LoVo (cell line): ENCODE results near the gene PRR23A.
"Not testable (repeated sequence)": the region's sequence is repeated elsewhere in the genome, so short reads cannot be mapped to it uniquely, and the experiment has no call there.

Experiments used
- DNase-seq: peaks from one replicate; pipeline ENCODE4 v3.0.0-alpha.2; 2016; ENCODE audit warnings: low spot score

Gene PRR23A

DNA sequence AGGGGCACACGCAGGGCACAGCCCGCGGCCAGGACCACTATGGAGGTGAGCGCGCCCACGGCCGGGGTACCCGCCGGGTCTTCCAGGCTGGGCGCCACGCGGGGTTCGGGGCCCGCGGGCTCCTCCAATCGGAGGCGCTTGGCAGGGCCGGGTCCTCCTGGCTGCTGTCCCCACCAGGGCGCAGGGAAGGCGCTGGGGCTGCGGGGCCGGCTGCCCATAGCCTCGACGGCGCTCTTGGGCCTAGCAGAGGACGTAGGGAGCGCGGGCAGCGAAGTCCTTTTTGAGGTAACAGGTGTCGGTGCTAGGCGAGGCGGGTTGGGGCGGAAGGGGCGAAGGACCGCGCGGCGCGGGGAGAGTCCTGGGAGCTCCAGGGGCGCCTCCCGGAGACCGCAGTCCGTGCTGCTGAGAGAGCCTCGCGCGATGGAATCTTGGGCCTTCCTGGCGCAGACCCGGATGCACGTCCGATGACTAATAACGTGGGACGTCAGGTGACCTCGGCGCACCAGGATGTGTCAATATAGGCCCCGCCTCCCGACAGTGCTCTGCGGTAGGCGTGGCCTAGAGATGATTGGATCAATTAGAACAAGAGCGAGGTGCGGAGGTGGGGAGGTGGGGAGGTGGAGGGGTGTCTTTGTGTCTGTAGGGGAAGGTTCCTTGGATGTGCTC lies at the start of gene PRR23A:
PRR23A (minus strand) TSS at position 218 of the 666 bp plus-strand sequence; CDS start at position 218, 0 bp downstream.
- no peak for DNase-seq

DNA sequence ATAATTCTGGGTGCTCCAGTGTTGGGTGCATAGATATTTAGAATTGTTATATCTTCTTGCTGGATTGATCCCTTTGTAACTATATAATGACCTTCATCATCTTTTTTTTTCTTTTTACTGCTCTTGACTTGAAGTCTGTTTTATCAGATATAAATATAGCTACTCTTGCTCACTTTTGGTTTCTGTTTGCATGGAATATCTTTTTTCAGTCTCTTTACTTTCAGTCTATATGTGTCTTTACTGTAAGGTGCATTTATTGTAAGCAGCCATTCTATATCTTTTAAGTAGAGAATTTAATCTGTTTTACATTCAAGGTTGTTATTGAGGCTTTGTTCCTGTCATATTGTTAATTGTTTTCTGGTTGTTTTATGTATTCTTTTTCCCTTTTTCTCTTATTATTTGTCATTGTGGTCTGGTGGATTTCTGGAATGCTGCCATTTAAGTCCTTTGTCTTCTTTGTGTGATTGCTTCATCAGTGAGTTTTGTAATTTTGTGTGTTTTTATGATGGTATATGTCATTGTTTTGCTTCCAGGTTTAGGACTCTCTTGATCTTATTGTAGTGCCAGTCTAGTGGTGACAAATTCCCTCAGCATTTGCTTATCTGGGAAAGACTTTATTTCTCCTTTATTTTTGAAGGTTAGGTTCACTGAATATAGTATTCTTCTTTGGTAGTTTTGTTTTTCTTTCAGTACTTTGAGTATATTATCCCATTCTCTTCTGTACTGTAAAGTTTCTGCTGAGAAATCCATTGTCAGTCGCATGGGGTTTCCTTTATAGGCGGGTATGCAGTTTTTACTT lies 46.9 kb upstream of the PRR23A start:
- no peak for DNase-seq

DNA sequence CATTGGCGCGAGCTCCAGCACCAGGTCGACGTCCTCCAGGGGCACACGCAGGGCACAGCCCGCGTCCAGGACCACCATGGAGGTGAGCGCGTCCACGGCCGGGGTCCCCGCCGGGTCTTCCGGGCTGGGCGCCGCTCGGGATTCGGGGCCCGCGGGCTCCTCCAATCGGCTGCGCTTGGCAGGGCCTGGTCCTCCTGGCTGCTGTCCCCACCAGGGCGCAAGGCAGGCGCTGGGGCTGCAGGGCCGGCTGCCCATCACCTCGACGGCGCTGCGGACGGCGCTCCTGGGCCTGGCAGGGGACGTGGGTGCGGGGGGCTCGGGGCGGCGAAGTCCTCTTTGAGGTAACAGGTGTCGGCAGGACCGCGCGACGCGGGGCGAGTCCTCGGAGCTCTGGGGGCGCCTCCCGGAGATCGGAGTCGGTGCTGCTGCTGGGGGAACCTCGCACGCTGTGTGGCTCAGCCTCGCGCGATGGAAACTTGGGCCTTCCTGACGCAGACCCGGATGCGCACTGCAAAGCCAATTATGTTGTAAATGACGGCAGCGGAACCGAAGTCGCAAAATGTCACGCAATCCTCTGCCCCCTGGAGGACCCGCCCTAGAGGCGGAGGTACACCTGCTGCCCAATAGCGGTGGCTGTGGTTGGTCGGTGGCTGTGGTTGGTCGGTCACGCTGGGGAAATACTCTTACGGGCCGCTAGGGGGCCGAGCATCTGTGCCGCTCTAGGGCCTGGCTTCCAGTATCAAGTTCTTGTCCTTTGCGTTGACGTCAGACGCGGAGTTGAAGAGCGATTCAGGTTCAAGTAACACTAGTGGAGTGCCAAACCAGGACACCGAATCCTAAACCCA lies 38.5 kb upstream of the PRR23A start, which contains the start of gene PRR23C:
PRR23C (minus strand) TSS at position 527 of the 845 bp plus-strand sequence; CDS start at position 255, 272 bp downstream.
- DNase-seq = no peak

DNA sequence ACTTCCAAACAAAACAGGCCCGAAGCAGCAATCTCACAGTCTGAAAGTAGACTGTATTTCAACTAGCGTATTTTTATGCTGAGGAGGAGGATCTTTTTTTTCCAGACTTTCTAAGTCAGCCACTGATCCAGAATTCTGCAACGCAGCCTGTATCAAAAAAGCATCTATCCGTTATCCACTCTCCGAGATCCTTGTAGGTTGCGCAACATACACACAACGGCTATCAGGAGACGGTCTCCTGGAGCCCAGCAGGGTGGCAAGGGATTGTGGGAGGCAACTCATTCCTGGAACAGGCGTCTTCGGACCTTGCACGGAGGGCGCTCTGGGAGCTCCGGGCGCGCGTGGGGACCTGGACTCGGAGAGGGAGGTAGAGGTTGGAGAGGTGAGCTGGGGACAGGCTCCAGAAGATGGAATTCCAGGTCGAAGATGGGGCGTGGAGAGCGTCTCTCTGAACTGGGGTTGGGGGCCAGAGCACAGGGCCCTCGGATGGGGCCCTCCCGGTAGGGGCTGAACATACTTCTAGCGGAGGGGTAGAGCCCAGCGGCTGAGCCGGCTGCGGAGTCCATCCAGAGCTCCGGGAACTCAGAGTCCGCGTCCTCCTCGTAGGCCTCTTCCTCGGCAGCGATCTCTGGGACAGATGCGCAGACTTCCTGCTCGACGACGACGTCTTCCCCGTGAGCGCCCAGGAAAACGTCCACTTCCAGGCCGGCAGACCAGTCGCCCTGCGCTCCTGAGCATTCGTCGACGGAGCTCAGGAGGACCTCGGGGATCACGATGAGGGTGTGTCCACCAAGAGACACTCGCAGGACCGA lies 37.7 kb upstream of the PRR23A start:
- no peak for DNase-seq

DNA sequence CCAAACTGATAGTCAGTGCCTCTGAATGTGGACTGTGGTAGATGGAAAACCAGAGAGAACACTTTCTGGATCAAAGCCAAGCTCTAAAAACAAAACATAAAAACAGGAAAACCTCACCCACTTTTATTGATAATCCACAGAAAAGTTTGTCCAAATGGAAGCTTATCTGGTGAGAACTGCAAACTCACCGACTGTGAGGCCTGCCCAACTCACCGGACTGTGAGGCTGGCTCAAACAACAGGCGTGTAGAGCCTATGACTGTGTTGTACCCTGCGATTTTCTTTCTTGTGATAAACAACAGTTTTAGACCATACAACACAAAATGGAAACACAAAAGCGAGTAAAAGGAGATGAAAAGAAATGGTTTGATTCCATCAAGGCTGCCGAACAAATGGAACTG lies 31.4 kb upstream of the PRR23A start:
- DNase-seq = no peak

DNA sequence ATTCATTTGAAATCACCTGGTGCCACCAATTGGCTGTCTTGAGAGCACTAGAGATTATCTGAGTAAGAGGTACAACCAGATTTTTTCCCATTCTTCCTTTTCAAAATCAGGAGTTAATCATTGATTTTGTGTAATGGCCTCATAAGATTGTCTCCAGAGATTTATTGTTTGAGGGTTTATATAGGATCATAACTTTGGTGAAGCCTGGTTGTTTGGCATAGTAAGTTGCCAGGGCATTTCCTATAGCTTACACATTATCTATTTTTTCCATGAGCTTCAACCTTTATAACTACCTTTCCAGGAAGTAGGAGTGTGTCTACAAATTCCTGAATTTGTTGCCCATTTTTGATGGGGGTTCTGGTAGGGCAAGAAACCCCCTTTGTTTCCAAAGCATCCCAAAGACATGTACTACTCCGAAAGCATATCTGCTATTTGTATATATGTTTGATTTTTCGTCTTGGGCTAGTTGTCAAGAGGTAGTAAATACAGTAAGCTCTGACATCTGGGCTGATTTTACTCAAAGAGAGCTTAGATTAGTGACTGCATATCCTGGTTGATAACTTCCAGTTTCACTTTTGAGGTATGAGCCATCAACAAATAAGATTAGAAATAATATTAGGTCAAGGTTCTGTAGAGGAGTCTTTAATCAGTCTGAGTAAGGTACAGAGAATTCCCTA lies 26.4 kb upstream of the PRR23A start:
- DNase-seq = no peak

DNA sequence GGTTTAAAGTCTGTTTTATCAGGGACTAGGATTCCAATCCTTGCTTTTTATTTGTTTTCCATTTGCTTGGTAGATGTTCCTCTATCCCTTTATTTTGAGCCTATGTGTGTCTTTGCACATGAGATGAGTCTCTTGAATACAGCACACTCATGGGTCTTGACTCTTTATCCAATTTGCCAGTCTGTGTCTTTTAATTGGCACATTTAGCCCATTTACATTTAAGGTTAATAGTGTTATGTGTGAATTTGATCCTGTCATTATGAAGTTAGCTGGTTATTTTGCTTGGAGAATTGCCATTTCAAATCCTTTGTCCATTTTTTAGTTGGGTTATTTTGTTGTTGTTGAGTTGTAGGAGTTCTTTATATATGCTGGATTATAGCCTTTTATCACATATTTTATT lies 24.5 kb upstream of the PRR23A start:
- DNase-seq = not testable (repeated sequence)

DNA sequence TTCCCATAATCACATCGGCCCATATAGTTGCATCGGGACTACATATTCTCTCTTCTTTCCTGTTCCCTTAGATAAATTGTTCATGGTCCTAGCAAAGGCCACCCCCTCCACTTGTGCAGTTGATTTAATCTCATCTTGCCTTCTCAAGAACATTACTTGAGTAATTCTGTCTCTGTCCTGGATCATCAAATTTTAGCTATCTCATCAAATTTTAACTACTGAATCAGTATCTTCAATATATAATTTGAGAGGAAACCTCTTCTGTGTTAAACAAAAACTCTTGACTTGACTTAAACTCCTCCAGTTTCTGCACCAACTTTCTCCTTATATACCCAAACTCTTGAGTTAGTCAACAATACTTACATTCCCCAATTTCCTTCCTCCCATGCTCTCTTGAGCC lies 18.9 kb upstream of the PRR23A start:
- no peak for DNase-seq

DNA sequence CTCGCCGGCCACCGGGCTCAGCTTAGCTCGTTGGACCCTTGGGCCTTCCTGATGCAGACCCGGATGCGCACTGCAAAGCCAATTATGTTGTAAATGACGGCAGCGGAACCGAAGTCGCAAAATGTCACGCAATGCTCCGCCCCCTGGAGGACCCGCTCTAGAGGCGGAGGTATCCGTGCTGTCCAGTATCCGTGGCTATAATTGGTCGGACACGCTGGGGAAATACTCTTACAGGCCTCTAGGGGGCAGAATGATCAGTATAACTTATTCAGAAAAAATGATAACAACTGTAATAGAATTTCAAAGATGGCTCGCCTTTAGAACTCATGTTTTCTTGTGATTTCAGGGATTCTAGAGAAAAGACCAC lies 14.8 kb upstream of the PRR23A start, which contains the start of gene PRR23B:
PRR23B (minus strand) TSS at position 59 of the 367 bp plus-strand sequence. CDS start 265 bp downstream, outside the sequence.
- no peak for DNase-seq

DNA sequence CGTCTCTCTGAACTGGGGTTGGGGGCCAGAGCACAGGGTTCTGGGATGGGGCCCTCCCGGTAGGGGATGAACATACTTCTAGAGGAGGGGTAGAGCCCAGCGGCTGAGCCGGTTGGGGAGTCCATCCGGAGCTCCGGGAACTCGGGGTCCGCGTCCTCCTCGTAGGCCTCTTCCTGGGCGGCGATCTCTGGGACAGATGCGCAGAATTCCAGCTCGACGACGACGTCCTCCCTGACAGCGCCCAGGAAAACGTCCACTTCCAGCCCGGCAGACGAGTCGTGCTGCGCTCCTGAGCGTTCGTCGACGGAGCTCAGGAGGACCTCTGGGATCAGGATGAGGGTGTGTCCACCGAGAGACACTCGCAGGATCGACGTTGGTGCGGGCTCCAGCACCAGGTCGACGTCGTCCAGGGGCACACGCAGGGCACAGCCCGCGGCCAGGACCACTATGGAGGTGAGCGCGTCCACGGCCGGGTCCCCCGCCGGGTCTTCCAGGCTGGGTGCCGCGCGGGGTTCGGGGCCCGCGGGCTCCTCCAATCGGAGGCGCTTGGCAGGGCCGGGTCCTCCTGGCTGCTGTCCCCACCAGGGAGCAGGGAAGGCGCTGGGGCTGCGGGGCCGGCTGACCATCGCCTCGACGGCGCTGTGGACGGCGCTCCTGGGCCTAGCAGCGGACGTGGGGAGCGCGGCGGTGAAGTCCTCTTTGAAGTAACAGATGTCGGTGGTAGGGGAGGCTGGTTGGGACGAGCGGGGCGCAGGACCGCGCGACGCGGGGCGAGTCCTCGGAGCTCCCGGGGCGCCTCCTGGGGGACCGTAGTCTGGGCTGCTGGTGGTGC lies 14.2 kb upstream of the PRR23A start:
- no peak for DNase-seq

DNA sequence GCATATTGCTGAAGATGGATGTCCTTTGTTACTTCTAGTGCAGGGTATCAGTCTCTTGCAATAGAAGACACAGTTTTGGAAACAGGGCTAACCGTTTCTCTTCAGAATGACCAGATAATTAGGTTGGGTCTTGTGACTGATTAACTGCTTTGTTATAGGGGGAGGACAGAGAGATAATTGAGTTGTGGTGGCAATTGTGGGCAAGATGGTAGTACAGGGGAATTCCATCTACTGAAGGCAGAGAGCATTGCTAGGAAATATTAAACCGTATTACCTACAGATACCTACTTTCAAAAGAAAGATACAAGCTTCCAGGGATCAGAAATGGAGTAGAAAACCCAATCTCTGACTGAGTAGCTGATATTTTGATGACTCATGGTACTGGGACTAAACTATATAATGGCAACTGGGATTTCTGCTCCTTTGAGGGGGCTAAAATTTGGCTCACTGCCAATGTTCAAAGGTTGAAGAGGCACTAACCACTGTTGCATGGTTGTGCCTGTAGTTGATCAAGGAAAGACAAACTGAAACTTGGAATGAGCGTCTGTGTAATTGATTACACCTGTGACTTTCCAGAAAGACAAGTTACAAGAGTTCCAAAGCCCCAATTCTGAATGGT lies 10.5 kb upstream of the PRR23A start:
- DNase-seq = peak; percentile 13

DNA sequence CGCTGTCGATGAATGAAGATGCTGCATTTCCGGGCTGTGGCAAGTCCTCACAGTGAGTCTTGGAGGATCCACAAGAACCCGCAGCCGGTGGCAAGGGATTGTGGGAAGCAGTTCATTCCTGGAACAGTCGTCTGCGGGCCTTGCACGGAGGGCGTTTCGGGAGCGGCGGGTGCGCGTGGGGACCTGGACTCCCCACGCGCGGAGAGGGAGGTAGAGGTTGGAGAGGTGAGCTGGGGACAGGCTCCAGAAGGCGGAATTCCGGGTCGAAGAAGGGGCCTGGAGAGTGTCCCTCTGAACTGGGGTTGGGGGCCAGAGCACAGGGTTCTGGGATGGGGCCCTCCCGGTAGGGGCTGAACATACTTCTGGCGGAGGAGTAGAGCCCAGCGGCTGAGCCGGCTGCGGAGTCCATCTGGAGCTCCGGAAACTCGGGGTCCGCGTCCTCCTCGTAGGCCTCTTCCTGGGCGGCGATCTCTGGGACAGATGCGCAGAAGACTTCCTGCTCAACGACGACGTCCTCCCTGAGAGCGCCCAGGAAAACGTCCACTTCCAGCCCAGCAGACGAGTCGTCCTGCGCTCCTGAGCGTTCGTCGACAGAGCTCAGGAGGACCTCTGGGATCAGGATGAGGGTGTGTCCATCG lies 593 bp downstream of the PRR23A start:
- DNase-seq = no peak

DNA sequence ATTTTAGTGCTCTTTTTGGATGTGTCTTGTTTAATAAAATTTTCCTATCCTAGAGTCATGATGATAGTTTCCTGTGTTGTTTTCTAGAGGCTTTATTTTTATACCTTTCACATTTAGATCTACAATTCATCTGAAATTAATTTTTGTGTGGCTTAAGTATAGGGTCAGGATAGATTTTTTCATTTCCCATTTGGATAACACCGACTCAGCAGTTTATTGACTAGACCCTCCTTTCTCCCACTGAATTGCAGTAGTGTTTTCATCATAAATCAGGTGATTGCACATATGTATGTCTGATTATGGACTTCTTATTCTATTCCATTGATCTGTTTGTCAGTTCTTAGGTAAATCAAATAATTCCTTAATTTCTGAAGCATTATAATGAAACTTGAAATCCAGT lies 10.4 kb downstream of the PRR23A start:
- no peak for DNase-seq

DNA sequence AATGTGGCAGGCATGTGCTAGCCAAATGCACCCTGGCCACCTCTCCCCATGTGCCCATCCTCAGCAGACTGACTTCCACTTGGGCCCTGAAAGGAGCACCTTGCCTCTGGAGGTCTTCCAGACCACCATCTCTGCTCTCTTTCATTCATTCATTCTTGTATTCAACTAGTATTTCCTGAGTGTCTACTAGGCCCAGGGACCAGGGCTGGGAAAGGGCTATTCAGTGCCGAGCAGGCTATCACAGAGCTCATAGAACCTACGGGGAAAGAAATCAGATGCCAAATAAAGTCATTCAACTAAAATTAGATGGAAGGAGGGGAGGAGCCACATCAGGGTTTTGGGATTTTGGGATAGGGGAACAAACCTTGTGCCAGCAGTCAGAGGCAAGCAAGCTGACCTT lies 18.9 kb downstream of the PRR23A start:
- DNase-seq = no peak

DNA sequence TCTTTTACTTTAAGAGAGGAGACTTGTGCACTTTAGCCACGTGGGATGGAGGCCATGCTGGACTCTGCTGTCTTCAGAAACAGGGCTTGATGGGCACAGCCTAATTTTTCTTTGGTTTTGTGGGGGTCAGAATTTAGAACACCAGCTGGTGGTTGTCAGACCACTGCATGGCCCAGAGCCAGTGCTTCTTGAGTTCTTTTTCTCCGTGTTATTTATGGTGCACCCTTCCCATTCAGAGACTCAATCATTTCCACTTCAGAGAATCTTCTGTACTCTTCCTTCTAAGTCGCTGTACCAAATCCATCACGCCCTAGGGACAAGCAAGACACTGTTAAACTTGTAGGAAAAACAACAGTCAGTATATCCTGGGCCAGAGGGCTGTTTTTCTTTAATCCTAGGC lies 20.1 kb downstream of the PRR23A start:
- no peak for DNase-seq

DNA sequence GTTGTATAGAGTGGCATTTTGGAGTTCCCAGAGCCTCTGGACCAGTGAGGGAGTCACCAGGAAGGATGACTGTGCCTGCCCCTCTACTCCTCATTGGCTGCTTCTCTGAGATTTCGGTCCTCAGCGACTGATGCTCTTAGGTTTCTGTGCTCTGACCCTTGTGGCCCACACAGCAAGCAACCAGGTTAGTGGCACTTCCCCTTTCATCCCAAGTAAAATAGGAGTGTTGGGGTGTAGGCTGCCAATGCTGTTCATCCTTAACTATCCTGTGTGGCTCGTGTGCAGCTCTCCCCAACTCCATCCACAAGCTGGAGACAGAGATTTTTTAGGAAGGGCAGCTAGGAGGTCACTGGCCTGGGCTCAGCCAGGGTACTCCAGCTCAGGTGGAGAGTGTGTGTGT lies 21.3 kb downstream of the PRR23A start:
- no peak for DNase-seq

DNA sequence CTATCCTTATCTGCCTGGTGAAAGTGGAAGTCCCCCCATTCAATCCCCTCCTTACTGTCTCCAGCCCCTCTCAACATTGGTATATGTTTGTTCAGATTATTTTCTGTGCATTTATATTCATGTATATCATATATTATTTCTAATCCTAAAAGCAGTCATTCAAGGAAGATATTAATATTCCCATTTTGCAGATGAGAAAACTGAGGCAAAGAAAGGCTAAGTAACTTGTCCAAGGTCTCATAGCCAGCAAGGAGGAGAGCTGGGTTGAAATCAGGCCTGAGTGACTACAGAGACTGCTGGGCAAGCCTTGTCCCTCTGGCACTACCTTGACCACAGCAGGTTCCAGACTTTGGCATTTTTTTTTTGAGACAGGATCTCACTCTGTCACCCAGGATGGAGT lies 30.0 kb downstream of the PRR23A start:
- no peak for DNase-seq

DNA sequence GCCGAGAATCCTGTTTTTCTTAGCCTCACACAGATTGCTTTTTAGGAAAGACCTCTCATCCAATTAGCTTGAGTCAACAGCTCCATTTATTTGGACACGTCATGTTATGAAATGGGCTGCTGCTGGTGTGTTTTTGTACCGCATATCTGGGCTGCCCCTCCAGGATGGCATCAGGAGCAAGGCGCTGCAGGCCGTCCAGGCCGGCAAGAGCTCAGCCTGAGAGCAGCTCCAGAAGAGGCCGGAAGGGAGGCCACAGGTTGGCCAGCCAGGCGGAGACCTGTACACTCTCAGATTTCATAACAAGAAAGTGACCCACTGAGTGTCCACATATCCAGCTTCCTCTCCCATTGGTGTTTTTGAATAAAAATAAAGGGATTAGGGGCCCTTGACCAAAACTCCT lies 30.7 kb downstream of the PRR23A start:
- DNase-seq = no peak

DNA sequence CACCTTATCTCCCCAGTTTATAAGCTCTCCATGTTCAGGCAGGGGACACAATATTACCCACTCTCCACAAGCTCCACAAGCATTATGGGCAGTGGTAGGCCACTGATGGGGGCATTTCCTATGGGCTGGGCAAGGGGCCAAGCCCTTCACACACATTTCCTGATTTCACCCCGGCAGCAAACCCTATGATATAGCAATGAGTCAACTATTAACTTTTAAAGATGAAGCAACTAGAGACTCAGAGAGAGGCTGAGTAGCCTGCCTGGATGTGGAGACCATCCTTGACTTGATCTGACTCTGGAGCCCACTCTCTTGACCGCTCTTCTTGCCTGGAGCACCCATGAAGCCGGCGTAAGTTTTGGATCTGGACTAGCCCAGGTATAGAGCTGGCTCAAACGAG lies 31.6 kb downstream of the PRR23A start:
- no peak for DNase-seq
